ENCODE measurements around the gene EFCAB12.

EFCAB12 gene

GRCh38 chr3:129442947-129443346 lies 14.5 kb upstream of the EFCAB12 start:
- no peak for DNase-seq

- DNase-seq = no peak
These were observed 14.1 kb upstream of the EFCAB12 start for GRCh38 chr3:129442486-129442885.

GRCh38 chr3:129441782-129442181 lies 13.3 kb upstream of the EFCAB12 start:
- DNase-seq = no peak

- DNase-seq = no peak
These were observed 12.8 kb upstream of the EFCAB12 start for GRCh38 chr3:129441215-129441614.

- DNase-seq = no peak
These were observed 12.3 kb upstream of the EFCAB12 start for GRCh38 chr3:129440618-129441190.

- peak; percentile 97 to 99 for DNase-seq
These were observed 11.6 kb upstream of the EFCAB12 start, which contains the start of the genes IFT122 and MBD4 for GRCh38 chr3:129439817-129440617. IFT122 (plus strand) TSS chr3:129440224; CDS start chr3:129440331, 107 bp downstream. MBD4 (minus strand) TSS chr3:129439948; CDS start chr3:129439833, 115 bp downstream.

GRCh38 chr3:129439226-129439816 lies 10.9 kb upstream of the EFCAB12 start:
- DNase-seq = peak; percentile 18 to 42

GRCh38 chr3:129435367-129435766 lies 6.9 kb upstream of the EFCAB12 start:
- no peak for DNase-seq

GRCh38 chr3:129434140-129434539 lies 5.7 kb upstream of the EFCAB12 start:
- DNase-seq = no peak

GRCh38 chr3:129433565-129433964 lies 5.1 kb upstream of the EFCAB12 start:
- DNase-seq = no peak

GRCh38 chr3:129432671-129433070 lies 4.2 kb upstream of the EFCAB12 start:
- no peak for DNase-seq

GRCh38 chr3:129432036-129432435 lies 3.6 kb upstream of the EFCAB12 start:
- no peak for DNase-seq

GRCh38 chr3:129429602-129430001 lies 1.2 kb upstream of the EFCAB12 start:
- DNase-seq = no peak

- no peak for DNase-seq
These were observed 630 bp upstream of the EFCAB12 start for GRCh38 chr3:129429080-129429451.

- DNase-seq = no peak
These were observed 445 bp downstream of the EFCAB12 start for GRCh38 chr3:129428007-129428375.

GRCh38 chr3:129425619-129426018 lies 2.8 kb downstream of the EFCAB12 start:
- no peak for DNase-seq

GRCh38 chr3:129425213-129425612 lies 3.2 kb downstream of the EFCAB12 start:
- no peak for DNase-seq

- no peak for DNase-seq
These were observed 4.1 kb downstream of the EFCAB12 start for GRCh38 chr3:129424185-129424841.

- no peak for DNase-seq
These were observed 5.5 kb downstream of the EFCAB12 start for GRCh38 chr3:129422897-129423296.

GRCh38 chr3:129421988-129422745 lies 6.3 kb downstream of the EFCAB12 start:
- DNase-seq = no peak

- no peak for DNase-seq
These were observed 7.1 kb downstream of the EFCAB12 start for GRCh38 chr3:129421236-129421883.

GRCh38 chr3:129419476-129419875 lies 9.0 kb downstream of the EFCAB12 start:
- no peak for DNase-seq
